CD4-positive, alpha-beta T cell treated with Interleukin-6 at 100 ng/mL for 8 hours (primary cell): ENCODE data around the gene PRRG2.

Experiments
- DNase-seq: peaks from one replicate; pipeline ENCODE4 v3.0.0-alpha.2; 2020; ENCODE audit warnings: mixed read lengths, low spot score

Gene PRRG2

DNA sequence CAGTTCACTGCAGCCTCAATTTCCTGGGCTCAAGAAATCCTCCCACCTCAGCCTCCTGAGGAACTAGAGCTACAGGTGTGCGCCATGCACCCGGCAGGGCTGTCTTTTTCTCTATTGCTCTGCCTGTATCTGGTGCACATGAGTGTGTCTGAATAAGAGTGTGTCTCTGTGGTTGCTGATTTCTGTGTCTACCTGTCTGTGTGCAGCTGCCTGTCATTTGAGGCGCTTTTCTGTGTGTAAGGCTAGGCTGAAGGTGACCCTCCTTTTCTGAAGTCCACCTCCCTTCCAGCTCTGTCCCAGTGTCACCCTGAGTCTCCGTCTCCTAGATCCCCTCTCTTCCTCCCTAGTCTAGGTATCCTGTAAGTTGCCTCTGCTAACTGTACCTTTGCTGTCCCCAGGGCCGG is 8.4 kb downstream of the PRRG2 start:
- DNase-seq: no peak

DNA sequence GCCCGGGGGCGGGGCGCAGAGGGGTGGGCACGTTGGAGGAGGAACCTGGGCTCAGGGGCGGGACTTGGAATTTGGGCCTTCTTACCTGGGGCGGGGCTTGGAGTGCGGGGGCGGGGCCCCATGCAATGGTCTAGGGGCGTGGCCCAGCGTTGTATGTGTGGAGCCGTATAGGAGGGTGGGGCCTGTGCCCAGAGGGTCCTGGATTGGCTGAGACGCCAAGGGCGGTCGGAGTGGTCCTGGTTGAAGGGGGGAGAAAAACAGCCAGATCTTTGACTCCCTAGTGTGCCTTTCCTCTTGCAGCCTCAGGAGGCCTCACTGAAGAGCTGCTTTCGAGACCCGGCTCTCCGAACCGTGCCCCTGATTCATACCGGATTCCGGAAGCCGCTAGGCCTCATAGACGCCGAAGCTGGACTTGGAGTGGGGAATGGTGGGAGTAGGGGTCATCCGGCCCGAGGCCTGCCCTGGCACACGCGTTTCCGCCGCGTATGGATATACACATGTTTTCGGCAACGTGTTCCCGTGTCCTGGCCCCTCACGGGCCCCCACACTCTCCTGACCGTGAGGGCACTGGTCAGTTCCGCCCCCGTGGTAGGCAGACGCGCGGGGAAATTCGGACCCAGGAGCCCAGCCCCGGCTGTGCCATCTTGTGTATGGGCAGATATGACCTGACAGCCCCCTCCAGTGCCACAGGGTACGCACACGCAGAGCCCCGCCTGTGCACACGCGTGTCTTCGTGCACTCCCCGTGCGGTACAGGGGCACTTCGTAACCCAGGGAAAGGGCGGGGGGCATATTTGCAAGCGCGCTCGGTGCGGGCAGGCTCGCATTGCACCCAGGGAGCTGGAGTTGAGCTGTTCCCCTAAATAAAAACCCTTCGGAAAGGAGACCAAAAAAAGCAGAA is 9.2 kb downstream of the PRRG2 start:
- DNase-seq: peak; percentile 98

GRCh38 chr19:49590971-49591730 is 10.0 kb downstream of the PRRG2 start, which contains the start of gene PRR12:
TSS of gene PRR12 (plus strand) at chr19:49591182. CDS start at chr19:49591655, 473 bp downstream.
- peak; percentile 81 for DNase-seq

DNA sequence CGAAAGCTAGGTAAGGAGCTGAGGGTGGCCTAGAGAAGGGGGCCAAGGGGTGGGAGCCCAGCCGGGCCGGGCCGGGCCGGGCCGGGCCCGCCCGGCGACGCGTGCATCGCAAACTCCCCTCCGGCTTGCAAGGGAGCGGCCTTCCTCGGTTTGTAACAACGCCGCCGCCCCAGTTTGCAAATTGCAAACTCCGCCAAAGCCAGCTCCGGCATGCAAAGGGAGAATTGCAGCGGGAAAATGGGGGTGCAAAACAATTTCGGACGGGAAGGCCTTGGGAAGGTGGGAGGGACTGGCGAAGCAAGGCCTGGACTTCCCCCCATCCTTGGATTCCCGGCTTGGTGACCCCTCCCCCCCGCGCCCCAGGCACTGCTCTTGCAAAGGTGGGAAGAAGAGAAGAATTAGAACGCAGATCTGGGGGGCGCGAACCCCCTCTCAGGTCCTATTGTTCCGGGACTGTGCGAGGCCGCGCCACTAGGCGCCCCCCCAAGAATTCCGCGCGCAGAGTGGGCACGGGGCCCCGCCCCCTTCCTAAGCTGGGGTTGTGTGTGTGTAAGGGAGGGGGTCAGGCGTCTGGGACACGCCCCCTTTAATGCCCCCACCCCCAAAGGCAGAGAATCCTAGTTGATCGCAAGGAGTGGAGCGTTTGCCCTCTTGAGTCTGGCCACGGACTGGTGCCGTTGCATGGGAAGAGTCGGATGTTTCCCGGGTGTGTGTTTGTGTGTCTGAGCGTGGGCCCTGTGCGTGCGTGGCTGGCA is 10.8 kb downstream of the PRRG2 start:
- peak; percentile 42 for DNase-seq

- DNase-seq: no peak
Measured at GRCh38 chr19:49592486-49593232, 11.5 kb downstream of the PRRG2 start.

- peak; percentile 93 for DNase-seq
Measured at GRCh38 chr19:49593233-49594113, 12.4 kb downstream of the PRRG2 start.

DNA sequence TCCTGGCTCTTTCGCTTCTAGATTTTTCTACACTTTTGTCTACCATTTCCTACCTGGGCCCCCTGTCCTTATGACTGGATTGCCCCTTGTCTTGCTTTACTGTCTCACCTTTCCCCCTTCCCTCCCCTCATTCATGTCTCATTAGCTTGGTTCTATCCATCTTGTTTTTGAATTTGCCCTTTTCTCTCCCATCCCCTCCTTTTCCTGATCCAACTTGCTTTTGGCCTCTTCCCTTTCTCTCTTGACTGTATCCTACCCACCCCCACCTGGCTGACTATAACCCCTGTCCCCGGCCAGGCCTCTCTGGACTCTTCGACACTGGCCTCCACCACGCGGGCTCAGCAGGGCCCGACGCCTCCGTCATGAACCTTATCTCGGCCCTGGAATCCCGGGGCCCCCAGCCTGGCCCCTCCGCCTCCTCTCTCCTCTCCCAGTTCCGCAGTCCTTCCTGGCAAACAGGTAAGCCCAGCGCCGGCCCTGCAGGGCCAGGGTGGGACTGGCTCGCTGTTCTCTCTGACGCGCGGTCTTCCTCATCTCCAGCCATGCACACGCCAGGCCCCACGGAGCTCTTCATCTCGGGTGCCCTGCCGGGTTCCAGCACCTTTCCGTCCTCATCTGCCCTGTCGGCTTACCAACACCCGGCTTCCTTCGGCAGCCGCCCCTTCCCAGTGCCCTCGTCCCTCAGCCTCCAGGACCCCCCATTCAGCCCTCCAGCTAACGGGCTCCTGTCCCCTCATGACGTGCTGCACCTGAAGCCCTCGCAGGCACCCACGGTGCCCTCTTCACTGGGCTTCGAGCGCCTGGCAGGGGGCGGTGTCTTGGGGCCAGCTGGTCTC is 13.3 kb downstream of the PRRG2 start:
- DNase-seq: no peak

- DNase-seq: no peak
Measured at GRCh38 chr19:49594993-49595818, 14.1 kb downstream of the PRRG2 start.

DNA sequence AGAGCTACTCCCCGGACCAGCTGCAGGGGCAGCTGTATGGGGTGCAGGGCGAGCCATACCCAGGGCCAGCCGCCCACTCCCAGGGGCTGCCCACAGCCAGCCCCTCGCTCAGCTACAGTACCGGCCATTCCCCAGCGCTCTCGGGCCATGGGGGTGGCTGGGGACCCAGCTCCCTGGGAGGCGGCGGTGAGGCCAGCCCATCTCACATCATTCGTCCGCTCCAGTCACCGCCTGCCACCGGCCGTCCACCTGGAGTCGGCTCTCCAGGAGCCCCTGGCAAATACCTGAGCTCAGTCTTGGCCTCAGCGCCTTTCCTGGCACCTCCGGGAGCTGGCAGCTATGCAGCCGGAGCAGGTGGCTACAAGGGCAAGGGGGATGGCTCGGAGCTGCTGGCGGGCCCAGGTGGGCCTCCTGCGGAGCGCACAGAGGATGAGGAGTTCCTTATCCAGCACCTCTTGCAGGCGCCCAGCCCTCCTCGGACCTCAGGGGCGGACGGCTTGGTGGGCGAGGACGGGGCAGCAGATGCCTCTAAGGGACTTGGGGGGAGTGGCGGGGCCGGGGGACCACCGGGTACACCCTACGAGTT is 14.8 kb downstream of the PRRG2 start:
- no peak for DNase-seq

DNA sequence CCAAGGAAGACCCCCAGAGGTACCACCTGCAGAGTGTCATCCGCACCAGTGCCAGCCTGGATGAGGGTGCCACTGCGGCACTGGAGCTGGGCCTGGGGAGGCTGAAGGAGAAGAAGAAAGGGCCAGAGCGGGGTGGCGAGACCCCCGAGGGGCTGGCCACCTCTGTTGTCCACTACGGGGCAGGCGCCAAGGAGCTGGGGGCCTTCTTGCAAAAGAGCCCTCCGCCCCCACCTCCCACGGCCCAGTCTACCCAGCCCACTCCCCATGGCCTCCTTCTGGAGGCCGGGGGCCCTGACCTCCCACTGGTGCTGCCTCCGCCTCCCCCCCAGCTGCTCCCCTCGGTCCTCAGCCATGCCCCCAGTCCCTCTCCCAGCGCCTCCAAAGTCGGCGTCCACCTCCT is 15.3 kb downstream of the PRRG2 start:
- DNase-seq: no peak

- DNase-seq: no peak
Measured at GRCh38 chr19:49596954-49597702, 16.0 kb downstream of the PRRG2 start.

GRCh38 chr19:49597703-49597974 is 16.5 kb downstream of the PRRG2 start:
- DNase-seq: no peak

- DNase-seq: no peak
Measured at GRCh38 chr19:49599378-49600295, 18.5 kb downstream of the PRRG2 start.

DNA sequence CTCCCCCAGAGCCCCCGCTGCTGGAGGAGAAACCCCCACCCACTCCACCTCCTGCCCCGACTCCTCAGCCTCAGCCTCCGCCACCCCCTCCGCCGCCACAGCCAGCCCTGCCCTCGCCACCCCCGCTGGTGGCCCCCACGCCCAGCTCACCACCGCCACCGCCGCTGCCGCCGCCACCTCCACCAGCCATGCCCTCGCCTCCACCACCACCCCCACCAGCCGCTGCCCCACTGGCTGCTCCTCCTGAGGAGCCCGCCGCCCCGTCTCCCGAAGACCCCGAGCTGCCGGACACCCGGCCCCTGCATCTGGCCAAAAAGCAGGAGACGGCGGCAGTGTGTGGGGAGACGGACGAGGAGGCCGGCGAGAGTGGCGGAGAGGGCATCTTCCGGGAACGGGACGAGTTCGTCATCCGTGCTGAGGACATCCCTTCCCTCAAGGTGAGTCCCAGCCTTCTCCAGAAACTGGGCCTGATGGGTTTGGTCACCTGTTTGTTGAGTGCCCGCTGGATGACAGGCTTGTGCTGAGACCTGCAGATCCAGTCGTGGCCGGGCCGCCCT is 20.4 kb downstream of the PRRG2 start:
- DNase-seq: no peak

GRCh38 chr19:49602806-49603205 is 21.7 kb downstream of the PRRG2 start:
- no peak for DNase-seq

- DNase-seq: no peak
Measured at GRCh38 chr19:49605605-49606004, 24.5 kb downstream of the PRRG2 start.
